ENCODE data around the gene CDH12.
"Not testable (repeated sequence)": the region's sequence is repeated elsewhere in the genome, so short reads cannot be mapped to it uniquely, and the experiment has no call there.

CDH12 gene

DNA sequence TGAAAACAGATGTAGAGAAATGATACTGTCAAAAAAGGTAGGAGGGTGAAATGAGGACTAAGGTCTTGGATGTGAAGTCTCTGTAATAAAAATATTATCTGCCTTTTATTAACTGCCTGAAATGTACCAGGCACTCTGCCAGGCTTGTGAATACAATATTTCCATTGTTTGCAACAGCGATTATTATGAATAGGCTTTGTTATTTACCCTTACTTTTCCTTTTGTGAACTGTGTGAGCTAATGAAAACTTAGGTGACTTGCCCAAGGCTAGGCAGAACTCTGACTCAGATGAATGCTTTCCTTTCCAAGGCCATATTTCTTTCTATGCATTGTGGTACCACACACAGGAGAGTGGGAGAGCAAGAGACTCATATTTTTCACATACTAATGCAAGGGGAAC, 204.1 kb downstream of the CDH12 start:
- no peak for DNase-seq (ENCODE audit: low spot score)

DNA sequence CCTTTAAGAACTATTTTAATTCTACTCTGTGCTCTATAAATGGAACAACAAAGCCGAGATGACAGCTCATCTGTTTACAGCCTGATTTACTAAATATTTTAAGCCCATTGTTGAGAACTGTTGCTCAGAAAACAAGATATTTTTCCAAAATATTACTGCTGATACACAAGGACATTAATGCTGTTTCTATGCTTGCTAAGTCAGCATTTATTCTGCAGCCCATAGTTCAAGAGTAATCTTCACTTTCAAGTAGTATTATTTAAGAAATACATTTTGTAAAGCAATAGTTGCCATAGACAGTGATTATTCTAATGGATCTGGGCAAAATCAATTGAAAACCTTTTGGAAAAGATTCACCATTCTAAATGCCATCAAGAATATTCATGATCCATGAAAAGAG, 208.3 kb downstream of the CDH12 start:
- DNase-seq (ENCODE audit: low spot score), result no peak

DNA sequence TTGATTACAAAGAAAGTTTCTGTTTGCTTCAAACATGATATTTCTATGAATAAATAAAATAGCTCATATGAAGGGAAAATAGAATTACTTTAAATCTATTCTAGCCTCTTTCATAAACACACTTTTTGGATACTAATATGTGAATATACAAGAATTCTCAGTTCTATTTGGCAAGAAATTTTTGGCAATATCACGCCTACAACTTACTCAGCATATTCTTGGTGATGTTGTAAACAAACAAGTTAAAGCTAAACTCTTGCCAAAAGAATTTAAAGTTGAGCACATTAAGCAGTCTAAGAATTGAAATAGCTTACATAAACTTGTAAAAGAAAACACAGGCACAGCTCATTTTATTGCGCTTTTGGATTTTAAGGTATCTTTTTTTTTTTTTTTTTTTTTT, 209.8 kb downstream of the CDH12 start:
- DNase-seq (ENCODE audit: low spot score), result no peak

DNA sequence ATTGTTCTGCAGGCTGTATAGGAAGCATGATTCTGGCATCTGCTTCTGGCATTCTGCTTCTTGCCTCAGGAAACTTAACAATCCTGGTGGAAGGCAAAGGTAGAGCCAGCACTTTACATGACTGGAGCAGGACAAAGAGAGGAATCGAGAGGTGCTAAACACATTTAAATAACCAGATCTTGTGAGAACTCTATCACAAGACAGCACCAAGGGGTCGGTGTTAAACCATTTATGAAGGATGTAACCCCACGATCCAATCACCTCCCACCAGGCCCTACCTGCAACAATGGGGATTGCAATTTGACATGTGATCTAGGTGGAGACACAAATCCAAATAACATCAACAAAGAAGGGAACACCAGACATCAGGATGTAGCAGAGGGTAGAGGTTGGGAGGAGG, 221.5 kb downstream of the CDH12 start:
- no peak for DNase-seq (ENCODE audit: low spot score)

DNA sequence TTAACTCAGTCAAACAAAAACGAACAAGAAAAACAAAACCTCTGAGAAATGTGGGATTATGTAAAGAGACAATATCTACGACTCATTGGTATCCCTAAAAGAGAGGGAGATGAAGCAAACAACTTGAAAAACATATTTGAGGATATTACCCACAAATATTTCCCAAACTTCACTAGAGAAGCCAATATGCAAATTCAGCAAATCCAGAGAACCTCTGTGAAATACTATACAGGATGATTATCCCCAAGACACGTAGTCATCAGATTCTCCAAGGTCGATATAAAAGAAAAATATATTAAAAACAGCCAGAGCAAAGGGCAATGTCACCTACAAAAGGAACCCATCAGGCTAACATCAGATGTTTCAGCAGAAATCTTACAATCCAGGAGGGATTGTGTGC, 226.1 kb downstream of the CDH12 start:
- DNase-seq (ENCODE audit: low spot score), result no peak

DNA sequence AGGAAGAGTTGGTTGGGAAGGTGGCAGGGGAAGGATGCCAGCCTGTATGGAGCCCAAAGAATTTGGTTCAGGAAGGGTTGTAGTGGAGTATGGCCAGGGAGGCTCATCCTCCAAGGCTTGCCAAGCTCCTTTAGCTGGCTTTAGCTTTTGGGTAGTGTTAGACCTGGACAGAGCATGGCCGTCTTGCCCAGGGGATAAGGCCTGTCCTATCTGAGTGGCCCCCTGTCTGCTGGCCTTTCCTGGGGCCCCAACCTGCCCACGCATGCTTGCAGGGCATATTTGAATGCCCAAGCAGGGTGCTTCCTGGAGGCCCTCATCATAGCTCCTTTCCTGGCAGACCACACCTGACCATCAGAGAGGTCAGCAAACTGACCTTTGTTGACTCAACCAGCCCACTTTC, 227.7 kb downstream of the CDH12 start:
- no peak for DNase-seq (ENCODE audit: low spot score)

DNA sequence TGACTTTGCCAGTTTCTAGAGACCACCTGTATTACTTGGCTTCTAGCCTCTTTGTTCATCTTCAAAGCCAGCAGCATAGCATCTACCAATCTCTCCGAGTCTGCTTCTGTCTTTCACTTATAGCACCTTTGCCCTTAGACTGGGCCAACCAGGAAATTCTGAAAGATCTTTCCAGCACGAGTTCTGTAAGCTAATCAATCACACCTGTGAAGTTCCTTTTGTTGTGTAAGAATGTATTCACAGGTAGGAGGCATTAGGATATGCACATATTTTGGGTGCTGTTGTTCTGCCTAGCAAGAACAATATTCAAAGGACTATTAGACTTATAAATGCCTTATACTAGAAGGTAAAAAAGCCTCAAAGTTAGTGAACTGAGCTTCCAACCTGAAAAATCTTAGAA, 232.1 kb downstream of the CDH12 start:
- DNase-seq (ENCODE audit: low spot score), result no peak

DNA sequence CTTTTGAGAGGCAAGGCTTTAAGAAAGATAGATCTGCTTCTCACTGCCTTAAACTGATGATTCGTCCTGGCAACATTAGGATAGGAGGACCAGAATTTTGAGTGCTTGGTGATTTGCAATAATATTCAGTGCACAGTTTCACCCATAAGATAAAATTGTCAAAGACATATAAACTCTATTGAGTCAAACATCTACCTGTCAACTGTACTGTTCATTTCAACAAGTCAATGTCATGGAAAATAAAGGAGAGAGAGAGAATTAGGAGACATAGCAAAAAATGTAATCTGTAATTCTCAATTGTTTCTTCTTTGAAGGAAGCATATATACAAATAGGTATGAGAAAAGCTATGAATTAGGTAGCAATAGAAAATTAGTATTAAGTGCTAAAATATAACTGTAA, 237.2 kb downstream of the CDH12 start:
- no peak for DNase-seq (ENCODE audit: low spot score)

DNA sequence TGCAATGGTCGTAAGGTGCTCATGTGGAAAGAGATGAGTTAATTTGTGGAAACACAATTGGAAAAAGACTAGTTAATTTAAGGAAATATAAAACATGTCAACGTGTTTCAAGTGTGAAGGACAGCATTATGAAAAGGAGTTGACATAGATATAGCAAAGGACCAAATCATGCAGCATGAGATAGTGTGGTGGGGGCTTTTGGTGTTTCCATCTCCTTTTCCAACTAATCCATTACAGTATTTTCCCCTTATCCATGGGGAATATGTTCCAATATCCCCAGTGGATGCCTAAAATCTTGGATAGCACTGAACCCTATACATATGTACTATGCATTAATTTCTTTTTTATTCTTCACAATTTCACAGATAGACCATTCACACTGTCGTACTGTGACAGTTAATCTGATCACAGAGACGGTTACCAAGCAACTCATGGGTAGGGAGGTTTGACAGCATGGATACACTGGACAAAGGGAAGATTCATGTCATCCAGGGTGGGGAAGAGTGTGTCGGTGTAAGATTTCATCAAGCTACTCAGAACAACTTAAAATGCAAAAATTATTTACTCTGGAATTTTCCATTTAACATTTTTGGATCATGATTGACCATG, 238.6 kb downstream of the CDH12 start:
- DNase-seq (ENCODE audit: low spot score), result no peak

DNA sequence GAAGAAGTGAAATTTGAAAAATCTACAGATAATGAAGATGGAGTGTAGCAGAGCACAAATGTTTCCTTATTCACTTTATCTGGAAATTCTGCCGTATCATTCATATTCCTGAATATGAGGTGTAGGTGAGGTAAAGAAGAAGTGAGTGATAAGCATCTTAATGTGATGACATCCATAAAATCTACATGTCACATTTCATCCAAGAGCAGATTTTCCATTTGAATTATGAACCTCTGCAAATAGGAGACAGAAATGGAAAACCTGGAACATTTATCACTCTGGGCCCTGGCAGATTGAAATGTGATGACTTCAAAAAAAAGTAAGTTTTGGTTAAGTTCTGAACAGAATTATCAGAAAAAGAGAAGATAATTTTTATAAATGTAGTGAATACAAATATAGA, 240.2 kb downstream of the CDH12 start:
- no peak for DNase-seq (ENCODE audit: low spot score)

DNA sequence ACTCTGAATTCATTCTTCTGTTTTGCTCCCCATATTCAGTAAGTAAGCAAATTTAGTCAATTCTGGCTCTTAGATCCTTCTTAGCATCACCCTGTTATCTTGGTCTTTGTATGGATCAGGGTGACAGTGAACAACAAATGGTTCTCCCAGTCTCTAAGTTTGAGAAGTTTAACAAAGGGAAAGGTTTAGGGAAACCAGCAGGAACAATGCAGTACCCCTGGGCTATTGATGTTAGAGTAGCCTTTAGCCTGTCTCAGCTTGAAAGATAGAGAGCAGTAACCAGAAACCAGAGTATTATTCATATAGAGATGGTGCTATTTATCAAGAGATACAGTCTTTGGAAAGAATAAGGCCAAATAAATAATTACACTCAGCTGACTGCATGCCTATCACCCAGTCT, 241.8 kb downstream of the CDH12 start:
- DNase-seq (ENCODE audit: low spot score), result no peak

DNA sequence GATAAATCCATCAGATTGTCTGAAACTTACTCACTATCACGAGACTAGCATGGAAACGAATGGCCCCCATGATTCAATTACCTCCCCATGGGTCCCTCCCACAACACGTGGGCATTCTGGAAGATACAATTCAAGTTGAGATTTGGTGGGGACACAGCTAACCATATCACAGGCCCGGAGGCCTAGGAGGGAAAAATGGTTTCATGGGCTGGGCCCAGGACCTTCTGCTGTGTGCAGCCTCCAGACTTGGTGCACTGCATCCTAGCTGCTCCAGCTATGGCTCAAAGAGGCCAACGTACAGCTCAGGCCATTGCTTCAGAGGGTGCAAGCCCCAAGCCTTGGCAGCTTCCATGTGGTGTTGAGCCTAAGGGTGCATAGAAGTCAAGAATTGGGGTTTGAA, 245.6 kb downstream of the CDH12 start:
- DNase-seq (ENCODE audit: low spot score), result not testable (repeated sequence)

DNA sequence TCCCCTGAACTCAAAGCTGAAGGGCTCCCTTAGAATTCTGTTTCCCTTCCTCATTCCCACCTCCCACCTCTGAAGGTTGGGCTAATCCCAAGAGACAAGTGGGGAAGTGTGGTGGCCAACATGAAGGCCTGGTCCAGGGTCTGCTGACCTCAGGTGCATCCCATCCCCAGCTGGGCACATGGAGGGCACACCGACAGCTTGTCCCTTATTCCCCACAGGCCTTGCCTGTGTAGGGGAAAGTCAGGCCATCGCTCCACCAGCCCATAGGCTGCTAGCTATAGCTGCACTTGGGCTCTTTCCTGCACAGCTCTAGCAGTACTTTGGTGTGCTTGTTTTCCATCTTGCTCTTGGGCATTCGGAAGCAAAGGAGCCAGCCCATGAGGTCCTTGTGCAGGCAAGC, 247.7 kb downstream of the CDH12 start:
- DNase-seq (ENCODE audit: low spot score), result no peak

DNA sequence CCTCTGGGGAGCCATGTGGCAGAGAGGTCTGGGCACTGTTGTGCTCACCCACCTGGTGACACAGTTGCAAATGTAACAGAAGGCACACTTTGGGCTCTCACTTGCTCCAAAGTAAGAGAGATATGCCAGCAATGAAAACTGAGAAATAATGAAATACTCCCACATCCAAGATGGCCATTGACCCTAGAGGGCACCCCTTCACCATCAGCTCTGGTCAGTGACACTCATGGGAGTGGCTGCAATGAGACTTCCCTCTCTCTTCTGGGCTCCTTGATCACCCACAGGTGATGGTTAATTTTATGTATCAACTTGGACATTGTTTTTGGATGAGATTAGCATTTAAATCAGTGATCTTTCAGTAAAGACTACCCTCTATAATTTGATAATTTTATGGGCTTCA, 248.4 kb downstream of the CDH12 start:
- no peak for DNase-seq (ENCODE audit: low spot score)

DNA sequence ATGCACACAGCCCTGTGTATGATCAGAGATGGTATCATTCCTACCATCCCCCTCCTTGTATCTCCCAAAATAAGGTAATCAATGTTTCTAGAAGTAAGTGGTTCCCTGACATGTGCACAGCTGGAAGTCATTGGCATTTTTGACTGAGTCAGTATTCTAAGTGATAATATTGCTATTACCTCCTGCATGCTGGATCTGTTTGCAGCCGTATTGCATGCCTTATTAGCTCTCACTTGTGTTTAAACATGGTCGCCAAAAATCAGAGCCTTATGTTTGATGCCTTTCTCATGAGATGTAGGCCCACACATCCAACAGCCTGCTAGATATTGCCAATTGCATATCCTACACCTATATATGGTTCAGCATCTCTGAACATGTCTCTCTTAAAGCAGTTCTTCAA, 254.3 kb downstream of the CDH12 start:
- DNase-seq (ENCODE audit: low spot score), result no peak

DNA sequence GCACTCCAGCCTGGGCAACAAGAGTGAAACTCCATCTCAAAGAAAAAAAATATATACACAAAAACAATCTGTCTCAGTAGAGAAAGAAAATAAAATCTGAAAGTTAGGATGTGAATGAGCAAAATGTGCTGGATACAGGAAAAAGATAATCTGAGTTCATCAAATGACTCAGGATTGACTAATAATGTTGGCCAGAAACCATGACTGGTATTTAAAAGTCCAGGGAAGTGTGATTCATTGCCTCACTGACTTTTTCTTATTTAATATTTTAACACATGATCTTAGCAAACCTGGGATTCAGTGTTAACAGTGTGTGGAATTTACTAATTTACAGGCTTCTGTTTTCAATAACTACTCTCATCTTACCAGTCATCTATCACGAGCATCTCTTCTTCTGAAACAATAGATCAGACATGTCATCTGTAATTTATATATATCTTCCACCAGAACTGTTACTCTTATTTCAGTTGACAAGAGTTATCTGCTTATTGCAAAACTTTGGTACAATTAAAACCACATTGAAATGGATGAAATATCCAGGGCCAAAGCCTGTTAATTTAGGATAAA, 256.7 kb downstream of the CDH12 start:
- DNase-seq (ENCODE audit: low spot score), result peak; percentile 73

DNA sequence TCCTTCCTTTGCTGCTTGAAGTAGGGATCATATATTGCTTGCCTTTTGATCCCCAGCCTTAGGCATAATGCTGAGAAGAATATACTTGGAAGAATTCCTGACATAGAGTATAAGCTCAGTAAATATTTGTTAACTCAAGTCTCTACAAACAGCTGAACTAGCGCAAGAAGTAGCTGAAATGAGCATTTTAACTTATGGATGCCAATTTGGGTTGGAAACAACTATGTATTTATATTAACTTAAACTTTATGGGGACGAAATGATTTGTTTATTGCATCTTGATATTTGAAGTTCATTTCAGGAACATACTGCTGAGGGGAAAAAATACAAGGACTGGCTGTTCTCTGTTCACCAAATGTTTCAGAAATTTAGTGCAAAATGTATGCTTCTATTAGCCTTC, 258.7 kb downstream of the CDH12 start:
- no peak for DNase-seq (ENCODE audit: low spot score)

DNA sequence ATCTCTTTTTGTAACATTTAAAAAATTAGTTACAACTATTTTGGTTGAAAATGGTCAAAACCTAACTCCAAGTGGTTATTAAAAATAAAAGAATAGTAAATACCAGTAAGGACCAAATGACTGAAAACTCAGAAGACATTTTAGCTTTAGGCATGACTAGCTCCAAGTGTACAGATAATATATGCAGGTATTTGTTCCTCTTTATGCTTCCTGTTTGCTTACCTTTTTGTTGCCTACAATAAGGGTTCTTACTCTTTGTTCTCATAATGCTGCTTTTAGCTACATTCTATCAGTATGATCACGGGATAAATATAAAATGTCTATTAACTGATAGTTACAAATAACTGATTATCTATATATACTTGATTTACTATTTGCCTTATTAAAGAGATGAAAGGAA, 259.6 kb downstream of the CDH12 start:
- no peak for DNase-seq (ENCODE audit: low spot score)

DNA sequence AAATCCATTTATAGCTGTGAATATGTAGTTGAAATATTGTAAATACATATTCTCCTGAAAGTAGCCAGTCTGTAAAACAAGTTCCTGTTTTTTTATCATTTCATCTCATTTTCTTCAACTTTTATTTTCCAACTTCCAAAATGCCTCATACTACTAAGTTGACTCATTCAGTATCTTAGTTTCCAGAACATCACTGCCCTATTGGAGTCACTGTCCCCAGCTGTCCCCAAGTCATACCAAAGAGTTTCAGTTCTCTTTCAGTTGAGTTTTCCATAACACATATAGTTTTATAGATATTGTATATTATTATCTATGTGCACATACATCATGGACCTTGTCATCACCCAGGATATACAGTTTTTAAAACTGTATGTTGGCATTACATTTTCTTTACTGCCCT, 261.7 kb downstream of the CDH12 start:
- no peak for DNase-seq (ENCODE audit: low spot score)

DNA sequence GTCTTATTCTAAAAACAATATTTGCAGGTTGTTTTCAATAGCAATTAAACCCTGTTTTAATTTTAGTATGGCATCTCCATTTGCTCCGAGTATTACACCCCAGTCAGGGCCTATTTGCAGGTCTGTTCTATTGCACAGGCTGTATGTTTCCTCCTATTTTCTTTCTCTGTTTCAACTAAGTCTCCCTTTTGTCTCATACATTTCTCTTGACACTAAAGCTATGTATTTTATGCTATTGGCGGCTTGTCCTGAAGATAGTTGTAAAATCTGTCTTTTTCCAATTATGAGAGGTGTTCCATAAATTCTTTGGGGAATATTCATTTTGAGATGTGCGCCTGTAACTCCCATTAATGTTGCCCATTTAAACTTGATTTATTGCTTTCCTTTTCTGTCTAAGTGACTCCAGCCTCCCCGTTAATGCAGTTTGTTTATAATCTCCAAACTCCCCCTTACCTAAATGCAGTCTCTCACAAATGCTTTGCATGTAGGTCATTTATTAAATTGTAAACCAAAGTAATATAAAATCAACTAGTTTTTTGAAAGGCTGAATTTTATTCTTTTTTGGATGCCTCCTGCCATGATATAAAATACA, 262.4 kb downstream of the CDH12 start:
- no peak for DNase-seq (ENCODE audit: low spot score)

DNA sequence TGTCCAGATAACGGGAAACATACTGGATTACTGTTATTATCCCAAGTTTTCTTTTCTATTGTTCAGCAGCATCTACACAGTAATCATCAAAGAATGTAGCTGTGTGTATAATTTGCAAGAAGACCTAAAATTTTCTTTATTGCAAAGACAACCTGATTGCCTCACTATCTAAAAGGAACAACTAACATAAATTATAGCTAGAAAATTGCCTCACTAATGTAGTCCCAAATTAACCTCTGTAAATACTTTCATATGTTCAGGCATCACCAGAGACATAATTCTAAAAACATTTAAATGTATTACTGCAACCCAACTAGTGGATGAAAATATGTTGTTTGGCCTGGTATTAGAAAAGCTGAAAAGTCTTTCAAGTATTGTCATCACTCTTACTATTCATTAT, 275.4 kb downstream of the CDH12 start:
- no peak for DNase-seq (ENCODE audit: low spot score)

DNA sequence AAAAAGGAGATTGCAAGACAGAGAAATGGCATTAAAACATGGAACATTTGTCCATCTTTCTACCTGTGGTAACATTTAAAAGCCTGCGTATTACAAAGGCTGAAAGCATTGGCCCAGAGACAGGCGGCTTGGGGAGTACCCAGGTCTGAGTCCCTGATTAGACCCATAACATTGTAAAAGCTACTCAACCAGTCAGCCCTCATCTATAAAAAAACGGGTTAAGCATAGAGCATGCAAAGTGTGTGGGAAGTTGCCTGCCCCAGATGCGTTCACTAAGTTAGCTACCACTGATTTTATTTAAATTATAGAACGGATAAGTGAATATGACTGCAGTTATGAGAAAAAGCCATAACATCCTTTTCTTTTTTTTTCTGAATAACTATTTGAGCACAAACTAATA, 276.1 kb downstream of the CDH12 start:
- DNase-seq (ENCODE audit: low spot score), result no peak

DNA sequence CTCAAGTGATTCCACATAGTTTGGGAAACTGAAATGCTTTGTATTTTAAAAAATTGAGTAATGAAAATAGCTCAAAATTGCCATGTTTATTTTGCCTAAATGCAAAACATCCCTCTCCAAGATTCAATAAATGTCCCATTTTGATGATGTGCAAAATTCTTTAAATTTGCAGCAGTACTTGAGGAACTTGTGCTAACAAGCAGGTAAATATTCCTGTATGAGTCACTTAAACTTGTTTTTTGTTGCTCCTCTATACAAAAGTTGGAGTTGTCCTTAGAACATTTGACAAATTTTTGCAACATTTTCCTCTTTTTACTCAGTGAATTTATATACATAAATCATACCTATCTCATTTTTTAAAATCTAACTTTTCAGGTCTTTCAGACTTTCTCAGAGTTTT, 280.2 kb downstream of the CDH12 start:
- DNase-seq (ENCODE audit: low spot score), result no peak

DNA sequence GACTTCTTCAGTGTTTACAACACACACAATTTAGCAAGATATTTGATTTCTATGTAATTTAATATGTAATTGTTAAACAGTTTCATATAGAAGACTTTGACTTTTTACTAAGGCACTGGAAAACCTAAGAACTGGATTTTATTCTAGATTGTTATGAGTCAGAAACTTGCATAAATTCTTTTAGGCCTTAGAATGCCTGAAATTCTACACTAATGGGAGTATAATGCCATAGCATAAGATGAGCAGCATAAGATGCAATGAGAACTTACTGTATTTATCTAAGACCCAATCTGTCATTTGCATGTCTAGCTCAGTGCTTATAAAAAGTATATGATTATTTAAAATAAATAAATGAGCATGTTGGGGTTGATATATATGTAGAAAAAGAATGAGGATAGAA, 285.2 kb downstream of the CDH12 start:
- DNase-seq (ENCODE audit: low spot score), result no peak
